Thyroid gland (tissue), 4 donors: ENCODE data around the gene NR1H4.

ENCODE experiments used
- POLR2A ChIP-seq, 2 donors: fragments of 450-650 bp; IDR thresholded peaks; one replicate each; pipeline ENCODE4 v1.6.1; 2017; ENCODE audit warnings: antibody characterized with exemption in 2 of 2, mild to moderate bottlenecking in 2 of 2, moderate library complexity in 1 of 2
- TF ChIP-seq, protein P1 (sequence below), 6 experiments: fragments of 200-600 bp in 3 of 6; fragments of 450-650 bp in 3 of 6; sonication (generic) in 3 of 6; IDR thresholded peaks; one replicate each; pipeline ENCODE4 v1.5.1; 2016 to 2019; ENCODE audit warnings: antibody characterized with exemption in 6 of 6, mild to moderate bottlenecking in 2 of 6, inconsistent platforms in 1 of 6, moderate library complexity in 1 of 6

DNA sequence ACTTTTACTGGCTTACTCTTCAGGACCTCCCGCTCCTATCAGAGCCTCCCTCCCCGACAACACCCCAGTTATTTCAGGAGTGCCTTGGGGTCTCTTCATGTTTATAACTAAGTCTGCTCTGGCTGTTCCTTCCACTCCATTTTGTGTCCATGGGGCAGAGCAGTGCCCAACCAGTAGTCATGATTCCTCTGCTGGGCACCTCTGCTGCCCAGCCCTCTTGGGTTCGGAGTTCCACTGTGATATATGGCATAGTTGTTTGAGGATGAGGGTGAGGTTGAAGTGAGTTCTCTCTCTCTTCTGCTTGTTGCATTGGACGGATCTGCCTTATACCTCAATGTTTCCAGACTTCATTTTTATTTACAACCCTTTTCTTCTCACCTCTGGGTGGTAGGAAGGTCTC is 17.4 kb downstream of the NR1H4 start:
- no peak for TF ChIP-seq POLR2A (IDR thresholded peaks at IDR 0.05)
- TF ChIP-seq, protein P1, sequence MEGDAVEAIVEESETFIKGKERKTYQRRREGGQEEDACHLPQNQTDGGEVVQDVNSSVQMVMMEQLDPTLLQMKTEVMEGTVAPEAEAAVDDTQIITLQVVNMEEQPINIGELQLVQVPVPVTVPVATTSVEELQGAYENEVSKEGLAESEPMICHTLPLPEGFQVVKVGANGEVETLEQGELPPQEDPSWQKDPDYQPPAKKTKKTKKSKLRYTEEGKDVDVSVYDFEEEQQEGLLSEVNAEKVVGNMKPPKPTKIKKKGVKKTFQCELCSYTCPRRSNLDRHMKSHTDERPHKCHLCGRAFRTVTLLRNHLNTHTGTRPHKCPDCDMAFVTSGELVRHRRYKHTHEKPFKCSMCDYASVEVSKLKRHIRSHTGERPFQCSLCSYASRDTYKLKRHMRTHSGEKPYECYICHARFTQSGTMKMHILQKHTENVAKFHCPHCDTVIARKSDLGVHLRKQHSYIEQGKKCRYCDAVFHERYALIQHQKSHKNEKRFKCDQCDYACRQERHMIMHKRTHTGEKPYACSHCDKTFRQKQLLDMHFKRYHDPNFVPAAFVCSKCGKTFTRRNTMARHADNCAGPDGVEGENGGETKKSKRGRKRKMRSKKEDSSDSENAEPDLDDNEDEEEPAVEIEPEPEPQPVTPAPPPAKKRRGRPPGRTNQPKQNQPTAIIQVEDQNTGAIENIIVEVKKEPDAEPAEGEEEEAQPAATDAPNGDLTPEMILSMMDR (IDR thresholded peaks at IDR 0.05), result no peak
